Measurements from ENCODE around the gene MARCHF4.

The MARCHF4 gene

DNA sequence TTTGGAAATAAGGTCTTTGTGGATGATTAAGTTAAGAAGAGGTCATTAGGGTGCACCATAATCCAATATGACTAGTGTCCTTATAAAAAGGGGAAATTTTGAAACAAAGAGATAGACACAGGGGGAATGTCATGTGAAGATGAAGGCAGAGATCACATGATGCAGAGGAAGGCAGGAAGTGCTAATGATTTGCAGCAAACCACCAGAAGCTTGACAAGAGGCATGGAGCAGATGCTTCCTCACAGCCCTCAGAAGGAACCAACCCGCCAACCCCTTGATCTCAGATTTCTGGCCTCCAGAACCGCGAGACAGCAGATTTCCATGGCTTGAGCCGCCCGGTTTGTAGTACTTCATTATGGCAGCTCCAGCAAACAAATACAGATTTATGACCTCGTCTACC lies 22.6 kb upstream of the MARCHF4 start:
- H2AFZ ChIP-seq (ENCODE audit: low read length), result no peak overlapping the region
- no peak overlapping the region for H3K4me3 ChIP-seq (ENCODE audit: low read length)
- no peaks in the 10 kb centered on the region for H3K36me3 ChIP-seq (replicated peaks; ENCODE audit: insufficient read depth, low read length)
- no peaks in the 10 kb centered on the region for H3K9me2 ChIP-seq (replicated peaks; ENCODE audit: insufficient read depth, low read length)
- no peak overlapping the region for H3K9ac ChIP-seq (ENCODE audit: low read length)
- DNase-seq, result no peak
- TF ChIP-seq, protein P1, sequence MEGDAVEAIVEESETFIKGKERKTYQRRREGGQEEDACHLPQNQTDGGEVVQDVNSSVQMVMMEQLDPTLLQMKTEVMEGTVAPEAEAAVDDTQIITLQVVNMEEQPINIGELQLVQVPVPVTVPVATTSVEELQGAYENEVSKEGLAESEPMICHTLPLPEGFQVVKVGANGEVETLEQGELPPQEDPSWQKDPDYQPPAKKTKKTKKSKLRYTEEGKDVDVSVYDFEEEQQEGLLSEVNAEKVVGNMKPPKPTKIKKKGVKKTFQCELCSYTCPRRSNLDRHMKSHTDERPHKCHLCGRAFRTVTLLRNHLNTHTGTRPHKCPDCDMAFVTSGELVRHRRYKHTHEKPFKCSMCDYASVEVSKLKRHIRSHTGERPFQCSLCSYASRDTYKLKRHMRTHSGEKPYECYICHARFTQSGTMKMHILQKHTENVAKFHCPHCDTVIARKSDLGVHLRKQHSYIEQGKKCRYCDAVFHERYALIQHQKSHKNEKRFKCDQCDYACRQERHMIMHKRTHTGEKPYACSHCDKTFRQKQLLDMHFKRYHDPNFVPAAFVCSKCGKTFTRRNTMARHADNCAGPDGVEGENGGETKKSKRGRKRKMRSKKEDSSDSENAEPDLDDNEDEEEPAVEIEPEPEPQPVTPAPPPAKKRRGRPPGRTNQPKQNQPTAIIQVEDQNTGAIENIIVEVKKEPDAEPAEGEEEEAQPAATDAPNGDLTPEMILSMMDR (IDR thresholded peaks at IDR 0.05; ENCODE audit: low read length), result no peak
- TF ChIP-seq EZH2 (optimal IDR thresholded peaks at IDR 0.05; ENCODE audit: low read depth, low read length) (no peak), EZH2phosphoT487 (IDR thresholded peaks at IDR 0.05; ENCODE audit: low read length) (no peak)
- no peaks in the 10 kb centered on the region for H4K20me1 ChIP-seq (ENCODE audit: insufficient read depth, low read length)
- no peaks in the 10 kb centered on the region for H3K9me3 ChIP-seq (replicated peaks; ENCODE audit: insufficient read depth, low read length)
- H3K79me2 ChIP-seq (ENCODE audit: low read length), result no peaks in the 10 kb centered on the region
- H3K4me2 ChIP-seq (ENCODE audit: low read depth, low read length), result no peak overlapping the region
- H3F3A ChIP-seq (ENCODE audit: insufficient read depth, low read length), result no peaks in the 10 kb centered on the region
- H3K27me3 ChIP-seq (replicated peaks; ENCODE audit: insufficient read depth, low read length), result no peaks in the 10 kb centered on the region
- no peak overlapping the region for H3K27ac ChIP-seq (ENCODE audit: low read length)
- no peaks in the 10 kb centered on the region for H3K4me1 ChIP-seq (ENCODE audit: low read length)

DNA sequence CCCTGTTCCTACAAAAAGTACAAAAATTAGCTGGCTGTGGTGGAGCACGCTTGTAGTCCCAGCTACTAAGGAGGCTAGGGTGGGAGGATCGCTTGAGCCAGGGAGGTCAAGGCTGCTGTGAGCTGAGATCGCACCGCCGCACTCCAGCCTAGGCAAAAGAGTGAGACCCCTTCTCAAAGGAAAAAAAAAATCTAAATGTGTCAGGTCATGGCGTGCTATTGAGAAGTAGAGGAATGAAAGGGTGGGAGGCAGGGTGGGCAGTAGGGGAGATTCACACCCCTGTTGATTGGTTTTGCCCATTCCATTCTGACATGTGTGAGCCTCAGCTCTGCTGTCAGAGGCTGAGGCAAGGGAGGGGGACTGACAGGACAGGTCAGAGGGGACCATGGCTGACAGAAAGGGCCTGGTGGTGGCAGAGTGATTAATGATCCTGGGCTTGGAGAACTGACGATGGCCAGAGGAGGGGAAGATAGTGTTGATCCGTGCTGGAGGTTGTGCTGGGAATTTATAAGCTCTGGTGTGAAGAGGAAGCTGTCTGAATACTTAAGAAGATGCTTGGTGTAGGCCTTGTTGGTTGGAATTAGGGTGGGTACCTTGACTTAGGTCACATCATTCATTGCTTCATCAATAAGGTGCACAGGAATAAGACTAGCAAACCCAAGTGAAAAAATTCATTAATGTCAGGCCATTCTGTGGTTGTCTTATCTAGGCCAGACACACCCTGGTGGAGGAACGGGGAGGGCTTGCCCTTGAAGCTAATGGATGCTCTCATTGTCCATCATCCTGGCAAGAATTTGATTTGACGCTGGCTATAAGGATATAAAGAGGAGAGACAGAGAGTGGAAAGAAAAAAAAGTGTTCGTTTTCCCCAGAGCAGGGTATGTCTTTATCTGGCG lies 20.9 kb upstream of the MARCHF4 start:
- Histone ChIP-seq H3K79me2 (ENCODE audit: low read length) (no peaks in the 10 kb centered on the region), H3K4me2 (ENCODE audit: low read depth, low read length) (no peak overlapping the region), H3K36me3 (replicated peaks; ENCODE audit: insufficient read depth, low read length) (no peaks in the 10 kb centered on the region), H4K20me1 (ENCODE audit: insufficient read depth, low read length) (no peaks in the 10 kb centered on the region), H3K27me3 (replicated peaks; ENCODE audit: insufficient read depth, low read length) (no peaks in the 10 kb centered on the region), H2AFZ (ENCODE audit: low read length) (no peak overlapping the region), H3K9ac (ENCODE audit: low read length) (no peak overlapping the region), H3K9me3 (replicated peaks; ENCODE audit: insufficient read depth, low read length) (no peaks in the 10 kb centered on the region), H3K9me2 (replicated peaks; ENCODE audit: insufficient read depth, low read length) (no peaks in the 10 kb centered on the region), H3F3A (ENCODE audit: insufficient read depth, low read length) (no peaks in the 10 kb centered on the region), H3K4me1 (ENCODE audit: low read length) (no peaks in the 10 kb centered on the region), H3K27ac (ENCODE audit: low read length) (no peak overlapping the region), H3K4me3 (ENCODE audit: low read length) (no peak overlapping the region)
- DNase-seq, result no peak
- TF ChIP-seq, protein P1 (IDR thresholded peaks at IDR 0.05; ENCODE audit: low read length), result no peak
- TF ChIP-seq EZH2phosphoT487 (IDR thresholded peaks at IDR 0.05; ENCODE audit: low read length), result no peak
- TF ChIP-seq EZH2 (optimal IDR thresholded peaks at IDR 0.05; ENCODE audit: low read depth, low read length), result no peak

DNA sequence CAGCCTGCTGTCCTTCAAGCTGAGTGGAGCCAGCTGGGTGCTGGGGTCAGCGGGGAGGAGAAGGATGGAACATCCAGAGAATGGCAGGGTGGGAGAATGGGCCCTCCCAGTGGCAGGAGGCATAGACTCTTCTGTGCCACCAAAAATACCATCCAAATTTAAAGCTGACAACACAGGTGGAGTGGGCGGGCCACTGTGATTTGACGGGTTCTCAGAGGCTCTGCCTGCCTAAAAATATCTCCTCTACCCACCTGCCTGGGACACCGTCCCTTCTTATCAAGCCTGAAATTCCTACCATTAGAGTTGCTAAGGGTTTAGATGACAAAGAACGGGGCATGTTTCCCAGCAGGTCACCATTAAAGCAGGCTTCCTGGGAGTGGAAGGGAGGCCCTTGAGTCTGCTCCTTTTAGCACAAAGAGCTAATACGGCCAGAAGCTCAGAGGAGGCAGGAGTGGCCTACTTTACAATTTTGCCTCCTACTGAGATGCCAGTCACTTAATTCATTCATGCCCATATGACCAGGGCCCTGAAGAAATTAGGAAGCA lies 19.8 kb upstream of the MARCHF4 start:
- Histone ChIP-seq H3K27ac (ENCODE audit: low read length) (no peak overlapping the region), H2AFZ (ENCODE audit: low read length) (no peak overlapping the region), H3K4me2 (ENCODE audit: low read depth, low read length) (no peak overlapping the region), H3K4me1 (ENCODE audit: low read length) (no peaks in the 10 kb centered on the region), H3K9ac (ENCODE audit: low read length) (no peak overlapping the region), H4K20me1 (ENCODE audit: insufficient read depth, low read length) (no peaks in the 10 kb centered on the region), H3K9me2 (replicated peaks; ENCODE audit: insufficient read depth, low read length) (no peaks in the 10 kb centered on the region), H3K36me3 (replicated peaks; ENCODE audit: insufficient read depth, low read length) (no peaks in the 10 kb centered on the region), H3K4me3 (ENCODE audit: low read length) (no peak overlapping the region), H3K9me3 (replicated peaks; ENCODE audit: insufficient read depth, low read length) (no peaks in the 10 kb centered on the region), H3F3A (ENCODE audit: insufficient read depth, low read length) (no peaks in the 10 kb centered on the region), H3K27me3 (replicated peaks; ENCODE audit: insufficient read depth, low read length) (no peaks in the 10 kb centered on the region), H3K79me2 (ENCODE audit: low read length) (no peaks in the 10 kb centered on the region)
- DNase-seq, result no peak
- no peak for TF ChIP-seq EZH2phosphoT487 (IDR thresholded peaks at IDR 0.05; ENCODE audit: low read length)
- TF ChIP-seq, protein P1 (IDR thresholded peaks at IDR 0.05; ENCODE audit: low read length), result no peak
- no peak for TF ChIP-seq EZH2 (optimal IDR thresholded peaks at IDR 0.05; ENCODE audit: low read depth, low read length)
